ENCODE results near the gene VPS13D.
A peak's percentile ranks its signal among the peaks of the same experiment; 100 is the strongest.

Gene VPS13D

DNA sequence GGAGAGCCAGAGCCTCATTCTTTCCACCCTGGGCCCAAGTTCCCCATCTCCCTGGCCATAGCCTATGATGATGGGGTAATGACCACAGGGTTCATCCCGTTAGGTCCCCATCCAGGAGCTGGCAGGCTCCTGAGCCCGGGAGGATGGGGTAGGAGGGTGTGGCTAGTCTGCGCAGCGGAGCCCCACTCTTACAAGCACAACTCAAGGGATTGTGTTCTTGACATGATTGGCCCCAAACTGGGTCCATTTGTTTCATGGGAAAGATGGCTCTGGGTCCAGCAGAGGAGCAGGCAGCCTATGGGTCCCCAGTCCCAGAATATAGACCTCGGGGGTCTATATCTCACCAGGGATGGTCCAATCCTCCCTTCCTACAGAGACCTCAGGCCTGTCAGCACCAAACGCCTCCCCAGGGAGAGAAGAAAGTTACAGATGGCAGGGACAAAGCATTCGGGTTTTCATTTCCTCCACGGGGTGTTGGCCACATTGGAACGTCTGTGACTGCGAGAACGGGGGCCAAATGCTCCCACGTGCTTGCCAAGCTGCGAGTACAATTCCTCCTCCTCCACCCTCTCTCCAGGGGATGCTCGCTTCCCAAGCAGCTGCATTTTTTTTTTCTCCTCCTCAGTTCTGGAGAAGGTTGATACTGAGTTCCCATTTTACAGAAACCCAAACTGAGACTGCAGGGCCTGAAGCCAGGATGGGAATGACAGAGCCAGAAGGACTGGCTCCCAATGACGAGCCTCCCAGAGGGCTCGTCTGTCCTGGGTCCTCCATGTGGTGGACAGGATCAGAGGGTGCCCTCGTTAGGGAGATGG is 317.1 kb downstream of the VPS13D start:
- Histone ChIP-seq H3K9ac (ENCODE audit: low read length) (no peak overlapping the region), H2AFZ (ENCODE audit: low read depth, low read length) (no peak overlapping the region), H2BK15ac (ENCODE audit: low read depth, poor library complexity, severe bottlenecking) (no peak overlapping the region), H3K18ac (ENCODE audit: low read depth in 1 of 2, low read length in 2 of 2) (no peak overlapping the region), H2AK5ac (ENCODE audit: low read length, severe bottlenecking) (no peak overlapping the region), H2BK5ac (ENCODE audit: low read depth, low read length, poor library complexity, severe bottlenecking) (no peak overlapping the region), H3K4me2 (ENCODE audit: low read length, poor library complexity, severe bottlenecking) (no peak overlapping the region), H3K14ac (ENCODE audit: low read length in 2 of 2) (no peak overlapping the region), H3K9me3 (ENCODE audit: control insufficient read depth, low read length) (no peaks in the 10 kb centered on the region), H3K27ac (ENCODE audit: low read length, poor library complexity, severe bottlenecking) (no peak overlapping the region), H3K23ac (ENCODE audit: low read length in 2 of 2) (no peak overlapping the region), H3K4me3 (ENCODE audit: insufficient read depth in 1 of 2, low read depth in 1 of 2, low read length in 2 of 2) (no peak overlapping the region), H4K91ac (ENCODE audit: low read length) (no peak overlapping the region), H4K8ac (ENCODE audit: low read length) (no peak overlapping the region), H2BK120ac (ENCODE audit: low read depth, low read length) (no peak overlapping the region), H3K27me3 (ENCODE audit: control insufficient read depth in 1 of 2, insufficient read depth in 1 of 2, low read length in 2 of 2) (peaks cover 0 to 25% of the 10 kb centered on the region in 2 experiments), H3K4me1 (ENCODE audit: control insufficient read depth, insufficient read depth, low read depth, low read length) (peaks cover 14% of the 10 kb centered on the region), H3K36me3 (ENCODE audit: control insufficient read depth in 1 of 2, insufficient read depth in 2 of 2, low read depth in 1 of 2, low read length in 2 of 2) (no peaks in the 10 kb centered on the region), H2BK12ac (ENCODE audit: low read length in 2 of 2) (no peak overlapping the region), H3K4ac (ENCODE audit: low read depth in 1 of 2, low read length in 2 of 2) (no peak overlapping the region), H3K79me1 (replicated peaks; ENCODE audit: low read length, poor library complexity, severe bottlenecking) (no peaks in the 10 kb centered on the region)
- WGBS, result 88% methylated on average over 17 of the region's 17 CpGs
- no peak for DNase-seq

GRCh38 chr1:12547586-12548225 is 317.9 kb downstream of the VPS13D start:
- no peak overlapping the region for H3K14ac ChIP-seq (ENCODE audit: low read length in 2 of 2)
- H3K4me1 ChIP-seq (ENCODE audit: control insufficient read depth, insufficient read depth, low read depth, low read length), result peaks cover 16% of the 10 kb centered on the region
- H3K4ac ChIP-seq (ENCODE audit: low read depth in 1 of 2, low read length in 2 of 2), result no peak overlapping the region
- H4K8ac ChIP-seq (ENCODE audit: low read length), result no peak overlapping the region
- H3K79me1 ChIP-seq (replicated peaks; ENCODE audit: low read length, poor library complexity, severe bottlenecking), result no peaks in the 10 kb centered on the region
- no peaks in the 10 kb centered on the region for H3K9me3 ChIP-seq (ENCODE audit: control insufficient read depth, low read length)
- no peak overlapping the region for H3K4me2 ChIP-seq (ENCODE audit: low read length, poor library complexity, severe bottlenecking)
- no peak overlapping the region for H2AK5ac ChIP-seq (ENCODE audit: low read length, severe bottlenecking)
- no peak overlapping the region for H4K91ac ChIP-seq (ENCODE audit: low read length)
- H3K9ac ChIP-seq (ENCODE audit: low read length), result no peak overlapping the region
- peaks cover 0 to 20% of the 10 kb centered on the region in 2 experiments for H3K27me3 ChIP-seq (ENCODE audit: control insufficient read depth in 1 of 2, insufficient read depth in 1 of 2, low read length in 2 of 2)
- no peak overlapping the region for H3K27ac ChIP-seq (ENCODE audit: low read length, poor library complexity, severe bottlenecking)
- no peak overlapping the region for H2AFZ ChIP-seq (ENCODE audit: low read depth, low read length)
- no peak overlapping the region for H2BK120ac ChIP-seq (ENCODE audit: low read depth, low read length)
- H3K23ac ChIP-seq (ENCODE audit: low read length in 2 of 2), result no peak overlapping the region
- WGBS, result 88% methylated on average over 20 of the region's 20 CpGs
- H3K36me3 ChIP-seq (ENCODE audit: control insufficient read depth in 1 of 2, insufficient read depth in 2 of 2, low read depth in 1 of 2, low read length in 2 of 2), result no peaks in the 10 kb centered on the region
- H3K18ac ChIP-seq (ENCODE audit: low read depth in 1 of 2, low read length in 2 of 2), result no peak overlapping the region
- no peak overlapping the region for H2BK15ac ChIP-seq (ENCODE audit: low read depth, poor library complexity, severe bottlenecking)
- no peak overlapping the region for H2BK12ac ChIP-seq (ENCODE audit: low read length in 2 of 2)
- H3K4me3 ChIP-seq (ENCODE audit: insufficient read depth in 1 of 2, low read depth in 1 of 2, low read length in 2 of 2), result no peak overlapping the region
- DNase-seq, result no peak
- H2BK5ac ChIP-seq (ENCODE audit: low read depth, low read length, poor library complexity, severe bottlenecking), result no peak overlapping the region

GRCh38 chr1:12548279-12548972 is 318.6 kb downstream of the VPS13D start:
- Histone ChIP-seq H2BK15ac (ENCODE audit: low read depth, poor library complexity, severe bottlenecking) (no peak overlapping the region), H4K91ac (ENCODE audit: low read length) (no peak overlapping the region), H4K8ac (ENCODE audit: low read length) (no peak overlapping the region), H3K4me1 (ENCODE audit: control insufficient read depth, insufficient read depth, low read depth, low read length) (peaks cover 23% of the 10 kb centered on the region), H3K36me3 (ENCODE audit: control insufficient read depth in 1 of 2, insufficient read depth in 2 of 2, low read depth in 1 of 2, low read length in 2 of 2) (no peaks in the 10 kb centered on the region), H2AFZ (ENCODE audit: low read depth, low read length) (no peak overlapping the region), H2BK120ac (ENCODE audit: low read depth, low read length) (no peak overlapping the region), H3K9me3 (ENCODE audit: control insufficient read depth, low read length) (no peaks in the 10 kb centered on the region), H2BK5ac (ENCODE audit: low read depth, low read length, poor library complexity, severe bottlenecking) (no peak overlapping the region), H2AK5ac (ENCODE audit: low read length, severe bottlenecking) (no peak overlapping the region), H3K18ac (ENCODE audit: low read depth in 1 of 2, low read length in 2 of 2) (no peak overlapping the region), H3K27ac (ENCODE audit: low read length, poor library complexity, severe bottlenecking) (no peak overlapping the region), H3K4ac (ENCODE audit: low read depth in 1 of 2, low read length in 2 of 2) (no peak overlapping the region), H3K79me1 (replicated peaks; ENCODE audit: low read length, poor library complexity, severe bottlenecking) (no peaks in the 10 kb centered on the region), H3K4me3 (ENCODE audit: insufficient read depth in 1 of 2, low read depth in 1 of 2, low read length in 2 of 2) (no peak overlapping the region), H3K9ac (ENCODE audit: low read length) (peak overlapping the region; percentile 85), H3K14ac (ENCODE audit: low read length in 2 of 2) (no peak overlapping the region), H3K27me3 (ENCODE audit: control insufficient read depth in 1 of 2, insufficient read depth in 1 of 2, low read length in 2 of 2) (peaks cover 0 to 21% of the 10 kb centered on the region in 2 experiments), H3K23ac (ENCODE audit: low read length in 2 of 2) (no peak overlapping the region), H2BK12ac (ENCODE audit: low read length in 2 of 2) (no peak overlapping the region), H3K4me2 (ENCODE audit: low read length, poor library complexity, severe bottlenecking) (no peak overlapping the region)
- DNase-seq, result no peak
- WGBS, result 86% methylated on average over 11 of the region's 14 CpGs

GRCh38 chr1:12548973-12549459 is 319.2 kb downstream of the VPS13D start:
- Histone ChIP-seq H3K9ac (ENCODE audit: low read length) (peak overlapping the region; percentile 85), H3K18ac (ENCODE audit: low read depth in 1 of 2, low read length in 2 of 2) (no peak overlapping the region), H3K4me3 (ENCODE audit: insufficient read depth in 1 of 2, low read depth in 1 of 2, low read length in 2 of 2) (peak overlapping the region in 1 of 2 experiments; percentile 60), H3K27ac (ENCODE audit: low read length, poor library complexity, severe bottlenecking) (no peak overlapping the region), H3K79me1 (replicated peaks; ENCODE audit: low read length, poor library complexity, severe bottlenecking) (no peaks in the 10 kb centered on the region), H3K14ac (ENCODE audit: low read length in 2 of 2) (no peak overlapping the region), H3K9me3 (ENCODE audit: control insufficient read depth, low read length) (no peaks in the 10 kb centered on the region), H4K8ac (ENCODE audit: low read length) (no peak overlapping the region), H2BK5ac (ENCODE audit: low read depth, low read length, poor library complexity, severe bottlenecking) (no peak overlapping the region), H4K91ac (ENCODE audit: low read length) (no peak overlapping the region), H3K36me3 (ENCODE audit: control insufficient read depth in 1 of 2, insufficient read depth in 2 of 2, low read depth in 1 of 2, low read length in 2 of 2) (no peaks in the 10 kb centered on the region), H3K4ac (ENCODE audit: low read depth in 1 of 2, low read length in 2 of 2) (no peak overlapping the region), H2AFZ (ENCODE audit: low read depth, low read length) (no peak overlapping the region), H3K4me1 (ENCODE audit: control insufficient read depth, insufficient read depth, low read depth, low read length) (peaks cover 26% of the 10 kb centered on the region), H2BK12ac (ENCODE audit: low read length in 2 of 2) (no peak overlapping the region), H2BK120ac (ENCODE audit: low read depth, low read length) (no peak overlapping the region), H3K27me3 (ENCODE audit: control insufficient read depth in 1 of 2, insufficient read depth in 1 of 2, low read length in 2 of 2) (peaks cover 0 to 21% of the 10 kb centered on the region in 2 experiments), H3K4me2 (ENCODE audit: low read length, poor library complexity, severe bottlenecking) (no peak overlapping the region), H3K23ac (ENCODE audit: low read length in 2 of 2) (no peak overlapping the region), H2AK5ac (ENCODE audit: low read length, severe bottlenecking) (no peak overlapping the region), H2BK15ac (ENCODE audit: low read depth, poor library complexity, severe bottlenecking) (no peak overlapping the region)
- no peak for DNase-seq
- WGBS, result 88% methylated on average over 25 of the region's 27 CpGs

Data from mesenchymal stem cell (in vitro differentiated cells and primary cell).